ENCODE measurements around the gene PGAM1.

DNA sequence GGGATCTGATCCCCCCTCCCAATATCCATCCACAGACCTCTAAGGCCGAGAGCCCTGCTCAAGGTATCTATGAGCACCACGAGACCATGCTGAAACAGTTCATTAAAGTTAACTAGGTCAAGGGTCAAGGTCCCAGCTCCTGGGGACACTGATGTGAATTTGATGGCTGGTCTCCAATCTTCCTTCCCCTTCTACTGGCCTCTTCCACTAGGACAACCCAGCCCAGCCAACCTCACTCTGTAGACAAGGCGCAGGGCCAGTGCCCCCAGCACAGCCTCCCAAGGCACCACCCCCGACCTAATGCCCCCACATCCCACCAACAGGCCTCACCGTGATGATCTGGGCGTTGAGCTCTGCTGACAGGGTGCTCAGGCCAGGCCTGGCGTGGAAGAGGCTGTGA is 40.4 kb upstream of the PGAM1 start:
- TF ChIP-seq EP300 (IDR thresholded peaks at IDR 0.05), result no peak
- TF ChIP-seq, protein P1, sequence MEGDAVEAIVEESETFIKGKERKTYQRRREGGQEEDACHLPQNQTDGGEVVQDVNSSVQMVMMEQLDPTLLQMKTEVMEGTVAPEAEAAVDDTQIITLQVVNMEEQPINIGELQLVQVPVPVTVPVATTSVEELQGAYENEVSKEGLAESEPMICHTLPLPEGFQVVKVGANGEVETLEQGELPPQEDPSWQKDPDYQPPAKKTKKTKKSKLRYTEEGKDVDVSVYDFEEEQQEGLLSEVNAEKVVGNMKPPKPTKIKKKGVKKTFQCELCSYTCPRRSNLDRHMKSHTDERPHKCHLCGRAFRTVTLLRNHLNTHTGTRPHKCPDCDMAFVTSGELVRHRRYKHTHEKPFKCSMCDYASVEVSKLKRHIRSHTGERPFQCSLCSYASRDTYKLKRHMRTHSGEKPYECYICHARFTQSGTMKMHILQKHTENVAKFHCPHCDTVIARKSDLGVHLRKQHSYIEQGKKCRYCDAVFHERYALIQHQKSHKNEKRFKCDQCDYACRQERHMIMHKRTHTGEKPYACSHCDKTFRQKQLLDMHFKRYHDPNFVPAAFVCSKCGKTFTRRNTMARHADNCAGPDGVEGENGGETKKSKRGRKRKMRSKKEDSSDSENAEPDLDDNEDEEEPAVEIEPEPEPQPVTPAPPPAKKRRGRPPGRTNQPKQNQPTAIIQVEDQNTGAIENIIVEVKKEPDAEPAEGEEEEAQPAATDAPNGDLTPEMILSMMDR (IDR thresholded peaks at IDR 0.05), result no peak
- no peak for TF ChIP-seq POLR2A (IDR thresholded peaks at IDR 0.05)
- no peak for TF ChIP-seq POLR2AphosphoS5 (IDR thresholded peaks at IDR 0.05)

Data from stomach (tissue), 4 donors.